Measurements from ENCODE around the gene NUAK1.

GRCh38 chr12:106123551-106124081, 15.1 kb downstream of the NUAK1 start:
- TF ChIP-seq CTCF (IDR thresholded peaks at IDR 0.05) (no peak), POLR2A (IDR thresholded peaks at IDR 0.05) (no peak)
